Activated CD8-positive, alpha-beta memory T cell treated with anti-CD3 and anti-CD28 coated beads, Interleukin-2, amount 10 ng/mL, durations not matched to agents 7 days and 5 days (primary cell): ENCODE measurements around the gene NCEH1. TPM values are rescaled to one million over a fixed set of nuclear protein-coding genes. Genes with fewer than 3 reads are reported as not detected.

ENCODE experiments used
- ATAC-seq: fragments of 150-1000 bp; cut with Tn5 transposase; one replicate; pipeline ENCODE4 v1.10.0; 2021; ENCODE audit warnings: moderate library complexity
- CTCF ChIA-PET: fragments of 350-600 bp; sonication (Branson Sonifier 250); formaldehyde crosslinking; loops from one replicate; lab custom pipeline; 2021; ENCODE audit warnings: antibody characterized with exemption; lab: Charles Lee
- DNase-seq: peaks from one replicate; pipeline ENCODE4 v3.0.0-alpha.2; 2020
- H3K27ac Mint-ChIP-seq: one replicate; pipeline ENCODE4 v1.8.0; 2021; ENCODE audit warnings: mild to moderate bottlenecking, mixed read lengths
- H3K27me3 Mint-ChIP-seq: one replicate; pipeline ENCODE4 v1.8.0; 2021; ENCODE audit warnings: mixed read lengths
- H3K36me3 Mint-ChIP-seq: one replicate; pipeline ENCODE4 v1.8.0; 2021; ENCODE audit warnings: mild to moderate bottlenecking, mixed read lengths
- H3K4me1 Mint-ChIP-seq: one replicate; pipeline ENCODE4 v1.8.0; 2021; ENCODE audit warnings: mixed read lengths
- H3K4me3 Mint-ChIP-seq: one replicate; pipeline ENCODE4 v1.8.0; 2021; ENCODE audit warnings: mild to moderate bottlenecking, moderate library complexity, mixed read lengths
- H3K9me3 Mint-ChIP-seq: one replicate; pipeline ENCODE4 v1.8.0; 2022; ENCODE audit warnings: low read depth, mixed read lengths
- total RNA-seq, 2 experiments: library from RNA; stranded (reverse); gene quantifications; one replicate each; pipeline ENCODE4 v1.2.3, GENCODE V29; 2021

The NCEH1 gene
- total RNA-seq, 2 experiments from 2014 or later, result 8.8 to 11.4 TPM

DNA sequence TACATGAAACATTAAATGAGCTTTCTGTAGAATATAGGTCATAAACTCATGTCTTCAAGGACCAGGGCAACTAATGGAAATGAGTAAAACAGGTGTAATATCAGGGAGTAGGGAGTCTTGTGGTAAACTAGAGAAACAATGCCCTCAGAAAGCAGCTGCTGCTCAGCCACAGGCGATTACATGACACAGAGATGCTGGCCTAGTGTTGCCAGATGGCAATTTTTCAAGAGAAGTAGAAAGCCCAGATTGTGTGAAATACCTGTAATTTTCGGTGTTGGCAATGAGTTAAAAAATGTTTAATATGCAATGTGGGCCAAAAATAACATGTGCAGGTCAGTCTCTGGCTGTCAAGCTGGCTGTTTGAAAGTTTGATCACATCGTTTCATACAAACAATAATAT is 23.4 kb downstream of the NCEH1 start:
- DNase-seq, result no peak
- H3K27me3 Mint-ChIP-seq, result no peaks in the 10 kb centered on the region
- ATAC-seq, result no peak
- H3K9me3 Mint-ChIP-seq, result no peaks in the 10 kb centered on the region
- no peak overlapping the region for H3K4me3 Mint-ChIP-seq
- peaks cover 34% of the 10 kb centered on the region for H3K4me1 Mint-ChIP-seq
- H3K36me3 Mint-ChIP-seq, result no peaks in the 10 kb centered on the region
- CTCF ChIA-PET, result interaction anchor here (1.2 to 4.0 kb wide), 3 partner anchors 14 to 23 kb away, joined by 3 to 24 read pairs (median 7); partner anchors contain the start of gene NCEH1
- no peak overlapping the region for H3K27ac Mint-ChIP-seq

DNA sequence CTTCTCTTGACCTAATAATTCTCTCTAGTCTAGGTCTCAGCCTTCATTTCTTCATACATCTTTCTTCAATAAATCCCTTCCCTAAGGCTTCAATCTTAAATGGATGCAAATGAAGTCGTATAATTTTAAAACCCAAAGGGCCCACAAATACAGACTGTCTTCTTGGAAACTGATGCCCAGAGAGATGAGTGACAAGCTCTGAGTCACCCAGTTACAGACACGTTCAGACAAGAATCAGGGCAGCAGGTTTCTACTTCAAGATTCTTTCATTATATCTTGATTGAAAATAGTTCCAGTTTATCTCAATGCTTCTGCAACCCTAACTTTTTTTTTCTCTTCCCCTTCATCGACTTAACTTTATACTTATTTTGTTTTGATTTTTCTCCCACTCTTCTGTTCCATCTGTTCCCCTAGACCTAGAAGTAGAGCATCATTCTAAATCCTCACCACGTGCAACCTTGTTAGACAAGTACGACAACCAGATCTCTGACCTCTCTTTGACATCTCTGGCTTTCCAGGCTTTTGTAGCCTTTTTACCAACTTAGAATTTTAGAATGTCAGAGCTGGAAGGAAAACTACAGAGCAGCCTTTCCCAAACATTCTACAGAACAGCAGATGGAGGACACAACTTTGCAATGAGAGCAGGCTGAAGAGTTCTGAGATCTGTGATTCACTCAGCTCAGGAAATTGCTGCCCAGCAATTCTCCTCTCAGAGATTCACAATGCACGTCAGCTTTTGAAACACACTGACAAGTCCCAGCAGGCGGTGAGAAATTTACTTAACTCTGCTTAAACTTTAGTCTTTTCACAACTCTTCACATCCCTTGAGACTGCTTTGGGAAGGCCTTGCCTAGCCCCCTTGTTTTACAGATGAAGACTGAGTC is 25.3 kb downstream of the NCEH1 start:
- no peaks in the 10 kb centered on the region for H3K36me3 Mint-ChIP-seq
- H3K4me1 Mint-ChIP-seq, result peaks cover 29% of the 10 kb centered on the region
- no peaks in the 10 kb centered on the region for H3K9me3 Mint-ChIP-seq
- CTCF ChIA-PET, result interaction anchor here (0.7 to 4.0 kb wide), 8 partner anchors 9 to 25 kb away, joined by 3 to 24 read pairs (median 4); partner anchors contain the start of gene NCEH1
- peak; percentile 73 for ATAC-seq
- H3K4me3 Mint-ChIP-seq, result no peak overlapping the region
- H3K27me3 Mint-ChIP-seq, result no peaks in the 10 kb centered on the region
- peak overlapping the region; percentile 65 for H3K27ac Mint-ChIP-seq
- no peak for DNase-seq

DNA sequence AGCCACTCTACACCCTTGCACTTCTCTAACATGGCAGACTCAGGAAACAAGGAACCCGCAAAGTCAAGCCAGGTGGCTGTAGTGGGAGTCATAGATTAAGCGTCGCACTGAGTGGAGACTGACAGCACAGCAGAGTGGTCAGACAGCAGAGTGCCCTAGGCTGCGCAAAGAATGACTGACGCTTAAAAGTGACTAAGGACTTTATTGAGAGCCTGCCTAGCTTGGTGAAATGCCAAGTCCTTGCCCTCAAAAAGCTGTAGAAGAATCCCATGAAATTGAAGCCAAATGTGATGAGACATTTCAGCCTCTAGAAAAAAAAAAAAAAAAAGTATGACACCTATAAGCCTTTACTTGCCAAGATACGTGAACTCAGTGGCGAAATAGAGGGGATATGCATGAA is 30.2 kb downstream of the NCEH1 start:
- no peaks in the 10 kb centered on the region for H3K9me3 Mint-ChIP-seq
- ATAC-seq (no peak), DNase-seq (no peak)
- no peak overlapping the region for H3K27ac Mint-ChIP-seq
- peaks cover 19% of the 10 kb centered on the region for H3K4me1 Mint-ChIP-seq
- no peaks in the 10 kb centered on the region for H3K27me3 Mint-ChIP-seq
- CTCF ChIA-PET, result interaction anchor here (0.9 kb wide), 2 partner anchors 11 to 203 kb away, joined by 3 read pairs; no protein-coding TSS in a partner anchor
- no peak overlapping the region for H3K4me3 Mint-ChIP-seq
- no peaks in the 10 kb centered on the region for H3K36me3 Mint-ChIP-seq

DNA sequence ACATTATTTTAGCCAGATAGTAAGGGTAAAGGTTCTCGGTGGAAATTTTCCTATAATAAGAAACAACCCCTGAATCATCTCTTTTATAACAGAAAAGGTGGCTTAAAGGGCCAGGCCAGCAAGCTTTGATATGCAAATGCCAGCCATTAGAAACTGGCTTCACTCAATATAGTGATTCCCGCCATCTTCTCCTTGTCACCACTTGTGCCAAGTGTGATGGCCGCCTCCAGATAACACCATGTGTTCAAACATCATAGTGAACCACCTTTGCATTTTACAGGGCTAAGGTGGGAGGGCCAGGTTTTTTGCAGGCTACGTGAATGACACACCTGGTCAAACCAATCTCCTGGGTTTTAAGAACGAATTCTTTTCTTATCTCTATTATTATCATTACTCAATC is 31.3 kb downstream of the NCEH1 start:
- no peaks in the 10 kb centered on the region for H3K36me3 Mint-ChIP-seq
- ATAC-seq (no peak), DNase-seq (no peak)
- no peaks in the 10 kb centered on the region for H3K9me3 Mint-ChIP-seq
- peaks cover 16% of the 10 kb centered on the region for H3K4me1 Mint-ChIP-seq
- CTCF ChIA-PET, result no interaction called here
- H3K27me3 Mint-ChIP-seq, result no peaks in the 10 kb centered on the region
- no peak overlapping the region for H3K27ac Mint-ChIP-seq
- no peak overlapping the region for H3K4me3 Mint-ChIP-seq

GRCh38 chr3:172678068-172678467 is 32.8 kb downstream of the NCEH1 start:
- CTCF ChIA-PET, result interaction anchor here (1.2 to 1.7 kb wide), 4 partner anchors 17 to 188 kb away, joined by 3 to 4 read pairs (median 4); partner anchors contain the start of gene NCEH1
- no peak for ATAC-seq
- Mint-ChIP-seq H3K9me3 (no peaks in the 10 kb centered on the region), H3K36me3 (no peaks in the 10 kb centered on the region), H3K27me3 (no peaks in the 10 kb centered on the region), H3K27ac (no peak overlapping the region), H3K4me3 (no peak overlapping the region), H3K4me1 (peaks cover 16% of the 10 kb centered on the region)
- no peak for DNase-seq

- Mint-ChIP-seq H3K27me3 (no peaks in the 10 kb centered on the region), H3K9me3 (no peaks in the 10 kb centered on the region), H3K27ac (no peak overlapping the region), H3K4me1 (peaks cover 17% of the 10 kb centered on the region), H3K36me3 (no peaks in the 10 kb centered on the region), H3K4me3 (no peak overlapping the region)
- ATAC-seq (no peak), DNase-seq (no peak)
- CTCF ChIA-PET, result interaction anchor here (0.8 to 1.8 kb wide), 13 partner anchors 9 to 199 kb away, joined by 3 to 8 read pairs (median 3); partner anchors contain the start of gene NCEH1
Observed at GRCh38 chr3:172676196-172676922, 34.5 kb downstream of the NCEH1 start.

DNA sequence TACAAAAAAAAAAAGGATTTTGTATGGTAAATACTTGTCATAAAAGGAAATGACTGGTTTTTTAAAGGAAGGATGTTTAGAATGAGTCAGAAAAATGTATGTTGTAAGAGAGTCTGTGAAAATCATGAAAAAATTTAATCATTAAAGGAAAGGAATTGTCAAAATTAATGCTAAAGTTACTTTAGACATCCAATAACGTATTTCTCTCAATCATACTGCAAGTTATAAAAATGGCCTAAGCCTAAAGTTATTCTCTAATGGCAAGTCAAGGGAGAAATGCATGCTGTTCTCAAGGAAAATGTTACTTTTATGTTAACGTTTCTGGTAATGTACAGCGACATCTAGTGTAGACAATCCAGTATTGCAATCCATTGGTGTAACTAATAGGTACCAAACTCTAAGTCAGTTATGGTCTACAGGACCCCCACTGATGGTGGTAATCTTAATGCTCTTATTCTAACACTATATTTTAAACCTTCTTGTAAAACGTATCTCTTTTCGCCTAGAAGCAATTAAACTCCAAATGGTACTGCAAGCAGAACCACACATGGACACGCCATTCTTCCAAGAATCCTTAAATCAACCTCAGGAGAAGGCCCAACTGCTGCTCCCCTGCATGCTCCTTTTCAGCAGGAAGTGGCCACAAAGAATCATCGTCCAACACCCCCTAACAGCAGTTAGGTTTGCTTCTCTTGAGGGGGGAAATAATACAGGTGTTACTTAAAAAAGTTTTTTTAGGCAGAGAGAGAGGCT is 35.2 kb downstream of the NCEH1 start:
- DNase-seq, result no peak
- CTCF ChIA-PET, result interaction anchor here (0.8 to 1.8 kb wide), 8 partner anchors 10 to 343 kb away, joined by 3 to 8 read pairs (median 3); no protein-coding TSS in a partner anchor
- no peaks in the 10 kb centered on the region for H3K9me3 Mint-ChIP-seq
- H3K27ac Mint-ChIP-seq, result no peak overlapping the region
- H3K4me1 Mint-ChIP-seq, result peaks cover 17% of the 10 kb centered on the region
- H3K27me3 Mint-ChIP-seq, result no peaks in the 10 kb centered on the region
- H3K4me3 Mint-ChIP-seq, result no peak overlapping the region
- peak; percentile 20 for ATAC-seq
- no peaks in the 10 kb centered on the region for H3K36me3 Mint-ChIP-seq

GRCh38 chr3:172673210-172673679 is 37.6 kb downstream of the NCEH1 start:
- DNase-seq (peak; percentile 86), ATAC-seq (peak; percentile 81)
- H3K4me1 Mint-ChIP-seq, result peaks cover 17% of the 10 kb centered on the region
- no peak overlapping the region for H3K27ac Mint-ChIP-seq
- CTCF ChIA-PET, result interaction anchor here (0.6 to 2.4 kb wide), 42 partner anchors 10 to 833 kb away, joined by 3 to 24 read pairs (median 4); partner anchors contain the start of genes ECT2 and NCEH1
- no peaks in the 10 kb centered on the region for H3K9me3 Mint-ChIP-seq
- no peaks in the 10 kb centered on the region for H3K27me3 Mint-ChIP-seq
- H3K36me3 Mint-ChIP-seq, result no peaks in the 10 kb centered on the region
- no peak overlapping the region for H3K4me3 Mint-ChIP-seq

DNA sequence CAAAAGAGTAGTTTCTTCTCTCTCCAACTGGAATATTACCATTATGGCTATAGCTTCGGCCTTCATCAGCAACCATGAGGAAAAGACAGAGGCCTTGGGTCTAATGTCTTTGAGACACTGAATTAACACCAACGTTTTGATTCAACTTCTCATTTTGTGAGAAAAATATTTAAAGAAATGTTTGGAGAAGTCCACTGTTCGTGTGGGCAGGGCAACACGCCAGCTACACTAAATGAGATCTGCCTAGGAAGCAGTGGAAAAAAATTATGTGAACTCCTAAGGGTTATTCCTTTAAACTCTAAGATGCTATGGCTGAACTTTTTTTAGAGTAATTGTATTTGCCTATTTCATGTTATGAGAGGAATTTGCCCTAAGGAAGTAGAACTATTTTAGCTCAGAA is 41.8 kb downstream of the NCEH1 start:
- no peak overlapping the region for H3K4me3 Mint-ChIP-seq
- DNase-seq (no peak), ATAC-seq (no peak)
- peaks cover 24% of the 10 kb centered on the region for H3K4me1 Mint-ChIP-seq
- CTCF ChIA-PET, result interaction anchor here (0.8 to 3.7 kb wide), 17 partner anchors 10 to 626 kb away, joined by 3 to 21 read pairs (median 5); no protein-coding TSS in a partner anchor
- H3K27ac Mint-ChIP-seq, result no peak overlapping the region
- no peaks in the 10 kb centered on the region for H3K9me3 Mint-ChIP-seq
- H3K27me3 Mint-ChIP-seq, result no peaks in the 10 kb centered on the region
- no peaks in the 10 kb centered on the region for H3K36me3 Mint-ChIP-seq

DNA sequence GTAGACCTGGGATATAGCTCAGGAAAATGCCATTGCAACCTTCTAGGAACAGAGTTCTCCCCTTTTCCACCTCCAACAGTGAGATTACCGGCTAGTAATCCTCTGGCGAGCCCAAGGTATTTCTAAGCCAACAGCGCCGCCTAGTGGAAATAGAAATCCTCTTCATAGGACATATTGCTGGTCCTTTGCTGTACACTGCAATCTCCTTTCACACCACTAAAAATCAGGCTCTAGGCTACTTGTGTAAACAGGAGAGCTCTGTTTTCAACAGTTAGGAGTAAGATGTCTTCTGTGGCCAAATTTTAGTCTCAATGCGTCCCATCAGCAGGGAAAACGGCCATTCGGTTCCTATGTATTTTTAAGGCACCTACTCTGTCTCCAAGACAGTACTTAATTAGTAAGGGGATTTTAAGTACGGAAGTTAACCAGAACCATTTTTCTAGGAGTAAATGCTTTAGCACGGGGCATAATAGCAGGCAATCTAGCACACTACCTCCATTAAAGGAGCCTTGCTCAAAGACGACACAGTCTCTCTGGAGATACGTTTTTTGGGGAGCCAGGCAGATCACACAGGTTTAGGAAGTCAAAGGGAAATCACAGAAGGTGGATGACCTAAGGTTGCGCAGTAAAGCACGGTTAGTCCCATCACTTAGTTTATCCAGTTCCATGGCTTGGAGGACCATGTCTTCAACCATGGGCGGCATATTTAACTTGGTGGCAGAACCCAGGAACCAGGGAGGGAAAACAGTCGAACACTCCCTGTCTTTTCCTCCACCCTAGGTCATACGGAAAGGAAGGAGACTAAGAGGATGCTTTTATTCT is 43.8 kb downstream of the NCEH1 start:
- CTCF ChIA-PET, result interaction anchor here (0.5 to 3.7 kb wide), 32 partner anchors 7 to 673 kb away, joined by 3 to 21 read pairs (median 4); partner anchors contain the start of genes ECT2 and NCEH1
- no peaks in the 10 kb centered on the region for H3K36me3 Mint-ChIP-seq
- ATAC-seq, result peak; percentile 100
- H3K27me3 Mint-ChIP-seq, result no peaks in the 10 kb centered on the region
- no peaks in the 10 kb centered on the region for H3K9me3 Mint-ChIP-seq
- peaks cover 18% of the 10 kb centered on the region for H3K4me1 Mint-ChIP-seq
- H3K4me3 Mint-ChIP-seq, result no peak overlapping the region
- peak; percentile 88 for DNase-seq
- H3K27ac Mint-ChIP-seq, result no peak overlapping the region

- no peak overlapping the region for H3K27ac Mint-ChIP-seq
- no peaks in the 10 kb centered on the region for H3K9me3 Mint-ChIP-seq
- CTCF ChIA-PET, result interaction anchor here (0.8 to 3.7 kb wide), 30 partner anchors 8 to 608 kb away, joined by 3 to 21 read pairs (median 4); partner anchors contain the start of genes ECT2 and NCEH1
- ATAC-seq (peak; percentile 20), DNase-seq (peak; percentile 45)
- no peaks in the 10 kb centered on the region for H3K36me3 Mint-ChIP-seq
- no peak overlapping the region for H3K4me3 Mint-ChIP-seq
- H3K27me3 Mint-ChIP-seq, result no peaks in the 10 kb centered on the region
- peaks cover 18% of the 10 kb centered on the region for H3K4me1 Mint-ChIP-seq
Observed at GRCh38 chr3:172666181-172666872, 44.5 kb downstream of the NCEH1 start.
